Parietal lobe (tissue), 2 donors: ENCODE measurements around the gene LRBA. TPM values are rescaled to one million over a fixed set of nuclear protein-coding genes. Genes with fewer than 3 reads are reported as not detected.

Experiments used
- small RNA-seq: library from RNA; depleted of rRNA; stranded (forward); fragments of <200 nt; gene quantifications from one replicate; pipeline ENCODE3, GENCODE V24; 2014; ENCODE audit warnings: low replicate concordance
- total RNA-seq: library from RNA; depleted of rRNA; stranded (reverse); fragments of >200 nt; gene quantifications from one replicate; pipeline ENCODE4 v1.2.3, GENCODE V29; 2014

The LRBA gene, protein sequence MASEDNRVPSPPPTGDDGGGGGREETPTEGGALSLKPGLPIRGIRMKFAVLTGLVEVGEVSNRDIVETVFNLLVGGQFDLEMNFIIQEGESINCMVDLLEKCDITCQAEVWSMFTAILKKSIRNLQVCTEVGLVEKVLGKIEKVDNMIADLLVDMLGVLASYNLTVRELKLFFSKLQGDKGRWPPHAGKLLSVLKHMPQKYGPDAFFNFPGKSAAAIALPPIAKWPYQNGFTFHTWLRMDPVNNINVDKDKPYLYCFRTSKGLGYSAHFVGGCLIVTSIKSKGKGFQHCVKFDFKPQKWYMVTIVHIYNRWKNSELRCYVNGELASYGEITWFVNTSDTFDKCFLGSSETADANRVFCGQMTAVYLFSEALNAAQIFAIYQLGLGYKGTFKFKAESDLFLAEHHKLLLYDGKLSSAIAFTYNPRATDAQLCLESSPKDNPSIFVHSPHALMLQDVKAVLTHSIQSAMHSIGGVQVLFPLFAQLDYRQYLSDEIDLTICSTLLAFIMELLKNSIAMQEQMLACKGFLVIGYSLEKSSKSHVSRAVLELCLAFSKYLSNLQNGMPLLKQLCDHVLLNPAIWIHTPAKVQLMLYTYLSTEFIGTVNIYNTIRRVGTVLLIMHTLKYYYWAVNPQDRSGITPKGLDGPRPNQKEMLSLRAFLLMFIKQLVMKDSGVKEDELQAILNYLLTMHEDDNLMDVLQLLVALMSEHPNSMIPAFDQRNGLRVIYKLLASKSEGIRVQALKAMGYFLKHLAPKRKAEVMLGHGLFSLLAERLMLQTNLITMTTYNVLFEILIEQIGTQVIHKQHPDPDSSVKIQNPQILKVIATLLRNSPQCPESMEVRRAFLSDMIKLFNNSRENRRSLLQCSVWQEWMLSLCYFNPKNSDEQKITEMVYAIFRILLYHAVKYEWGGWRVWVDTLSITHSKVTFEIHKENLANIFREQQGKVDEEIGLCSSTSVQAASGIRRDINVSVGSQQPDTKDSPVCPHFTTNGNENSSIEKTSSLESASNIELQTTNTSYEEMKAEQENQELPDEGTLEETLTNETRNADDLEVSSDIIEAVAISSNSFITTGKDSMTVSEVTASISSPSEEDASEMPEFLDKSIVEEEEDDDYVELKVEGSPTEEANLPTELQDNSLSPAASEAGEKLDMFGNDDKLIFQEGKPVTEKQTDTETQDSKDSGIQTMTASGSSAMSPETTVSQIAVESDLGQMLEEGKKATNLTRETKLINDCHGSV (N-terminal part only)
- total RNA-seq: 40.4 TPM

DNA sequence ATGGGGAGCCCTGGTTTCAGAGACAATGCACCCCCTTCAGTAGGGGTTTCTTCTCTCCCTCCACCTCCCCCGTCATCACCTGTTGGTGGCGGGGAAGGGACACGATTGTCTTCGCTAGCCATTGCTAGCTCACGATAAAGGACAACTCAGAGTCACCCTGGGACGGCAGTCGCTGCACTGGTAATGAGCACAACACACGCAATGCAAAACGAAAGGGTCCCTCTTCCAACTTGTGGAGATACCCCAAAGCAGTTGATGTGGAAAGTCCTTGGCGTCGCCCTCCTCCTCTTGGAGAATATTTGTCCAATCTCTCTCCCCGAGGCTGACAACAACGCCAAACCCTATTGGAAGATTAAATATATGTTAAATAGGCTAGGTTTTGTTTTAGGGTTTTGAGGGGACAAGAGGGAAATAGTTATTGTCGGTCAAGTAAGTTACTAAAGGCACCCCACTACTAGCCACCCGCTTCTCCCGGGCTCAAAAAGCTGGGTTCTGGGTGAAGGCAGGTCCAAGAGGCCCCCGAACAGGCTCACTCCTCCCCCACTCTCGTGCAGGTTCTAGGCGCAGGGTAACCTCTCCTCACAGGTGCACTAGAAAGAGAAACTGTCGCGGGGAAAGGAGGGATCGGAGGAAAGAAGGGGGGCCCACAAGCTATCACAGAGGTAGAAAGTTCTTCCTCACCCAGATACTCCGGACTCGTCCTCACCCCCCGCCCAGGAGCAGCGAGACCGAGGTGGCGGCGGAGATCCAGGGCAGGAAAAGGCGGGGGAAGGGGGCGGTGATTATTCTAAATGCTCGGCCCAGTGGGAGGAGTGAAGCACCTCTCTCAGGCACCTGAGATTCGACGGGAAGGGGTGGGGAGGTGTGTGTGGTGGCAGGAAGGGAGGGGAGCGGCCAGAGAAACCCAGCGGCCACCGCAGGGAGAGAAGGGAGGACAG lies at the start of gene LRBA:
TSS of gene LRBA (minus strand) at position 764 of the 938 bp plus-strand sequence. CDS start at position 122, 642 bp downstream.

DNA sequence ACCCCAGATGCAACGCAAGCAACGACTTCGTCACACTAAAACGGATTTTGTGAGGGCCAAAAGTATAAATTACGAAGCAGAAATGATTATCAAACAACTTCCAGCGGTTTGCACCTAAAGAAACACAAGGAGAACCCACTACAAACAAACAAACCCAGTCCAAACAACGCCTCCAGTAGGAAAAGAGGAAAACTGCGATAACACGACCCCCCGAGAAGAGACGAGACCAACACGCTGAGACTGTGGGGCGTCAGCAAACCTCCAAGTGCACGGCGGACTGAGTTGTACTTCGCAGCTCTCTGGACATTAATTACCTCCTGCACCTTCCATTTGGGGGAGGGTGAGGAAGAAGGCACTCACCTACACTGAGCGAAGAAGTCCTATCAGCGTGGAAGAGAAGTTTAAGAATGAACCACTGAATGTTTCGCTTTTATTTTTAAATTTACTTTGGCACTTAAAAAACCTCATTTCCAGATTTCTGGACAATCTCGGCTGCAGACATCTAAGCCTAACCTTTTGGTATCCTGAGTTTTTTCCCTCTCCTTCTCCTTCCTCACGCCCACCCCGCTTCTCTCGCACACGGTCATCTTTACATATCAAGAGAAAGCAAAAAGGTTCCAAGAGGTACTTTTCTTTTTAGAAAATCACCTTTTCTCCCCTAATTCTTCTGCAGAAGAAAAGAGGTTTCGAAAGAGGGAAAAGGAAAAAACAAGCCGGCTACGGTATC lies 432.8 kb downstream of the LRBA start, which contains the start of gene MAB21L2:
TSS of gene MAB21L2 (plus strand) at position 6 of the 727 bp plus-strand sequence. CDS start 879 bp downstream, outside the sequence.

Small RNA genes lying within 50 kb of the gene (small RNA-seq; reads per million reads assigned to genes)
- not detected for gene RNA5SP168

Other genes starting within 250 kb of the LRBA start
- 2,102 TPM for gene RPS3A, start 84.3 kb upstream of the LRBA start, total RNA-seq